DND-41 (cell line): ENCODE results near the gene GSDME.

Experiments
- CTCF ChIP-seq: IDR thresholded peaks from 2 replicates; pipeline ENCODE4 v1.5.1; 2012; ENCODE audit warnings: borderline replicate concordance, low read length, moderate library complexity, mild to moderate bottlenecking; ENCODE audit not compliant: poor library complexity, severe bottlenecking; ENCODE audit errors: extremely low read depth
- EZH2 ChIP-seq: IDR thresholded peaks from 3 replicates; pipeline ENCODE4 v1.6.1; 2012; ENCODE audit warnings: borderline replicate concordance, low read depth, mild to moderate bottlenecking, moderate library complexity, low read length, inconsistent platforms; ENCODE audit not compliant: severe bottlenecking

GRCh38 chr7:24750441-24751055, 6.7 kb downstream of the GSDME start:
- TF ChIP-seq CTCF (no peak), EZH2 (no peak)
